Amniotic epithelial cell (primary cell): ENCODE data around the gene SLC6A9.
A peak's percentile ranks its signal among the peaks of the same experiment; 100 is the strongest.

Experiments
- DNase-seq: peaks from one replicate; pipeline ENCODE4 v3.0.0-alpha.2; 2010; ENCODE audit warnings: low read depth

SLC6A9 gene

GRCh38 chr1:44031252-44032169 lies at the start of gene SLC6A9:
SLC6A9 (minus strand) TSS chr1:44031462; CDS start chr1:44024277, 7,185 bp downstream.
- DNase-seq, result peak; percentile 46

GRCh38 chr1:44079566-44079965 lies 48.3 kb upstream of the SLC6A9 start:
- DNase-seq, result no peak

- no peak for DNase-seq
Measured at GRCh38 chr1:44078104-44078503, 46.8 kb upstream of the SLC6A9 start.

DNA sequence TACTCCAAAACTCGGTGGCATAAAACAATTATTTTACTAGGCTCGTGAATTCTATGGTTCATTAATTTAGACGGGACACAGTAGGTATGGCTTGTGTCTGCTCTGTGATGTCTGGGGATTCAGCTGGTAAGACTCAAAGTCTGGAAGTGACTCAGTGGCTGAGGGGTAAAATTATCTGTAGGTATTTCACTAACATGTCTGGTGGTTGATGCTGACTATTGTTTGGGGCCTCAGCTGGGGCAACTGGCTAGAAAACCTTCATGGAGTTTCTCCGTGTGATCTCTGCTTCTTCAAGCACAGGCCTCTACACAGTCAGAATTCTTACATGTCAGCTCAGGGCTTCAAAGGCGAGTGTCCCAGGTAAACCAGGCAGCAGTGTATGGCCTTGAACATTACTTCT lies 46.2 kb upstream of the SLC6A9 start:
- DNase-seq, result peak; percentile 67

DNA sequence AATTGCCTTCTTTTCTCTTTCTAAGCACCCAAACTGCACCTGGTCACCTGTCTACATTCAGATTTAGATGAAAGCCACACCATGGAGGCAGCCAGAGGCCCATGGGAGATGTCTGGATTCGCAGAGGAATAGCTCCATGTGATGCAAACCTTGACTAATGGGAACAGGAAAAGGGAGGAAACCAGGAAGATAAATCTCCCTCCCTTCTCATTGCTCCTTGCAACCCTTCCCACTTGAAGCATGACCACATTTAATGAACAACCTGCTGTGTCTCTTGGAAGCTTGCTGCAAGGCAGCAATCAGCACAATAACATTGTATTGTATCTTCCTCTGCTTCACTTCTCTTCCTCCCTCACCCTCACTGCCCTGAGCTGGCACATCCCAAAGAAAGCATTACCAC lies 44.8 kb upstream of the SLC6A9 start:
- peak; percentile 95 for DNase-seq

GRCh38 chr1:44074415-44074814 lies 43.2 kb upstream of the SLC6A9 start:
- DNase-seq, result no peak

DNA sequence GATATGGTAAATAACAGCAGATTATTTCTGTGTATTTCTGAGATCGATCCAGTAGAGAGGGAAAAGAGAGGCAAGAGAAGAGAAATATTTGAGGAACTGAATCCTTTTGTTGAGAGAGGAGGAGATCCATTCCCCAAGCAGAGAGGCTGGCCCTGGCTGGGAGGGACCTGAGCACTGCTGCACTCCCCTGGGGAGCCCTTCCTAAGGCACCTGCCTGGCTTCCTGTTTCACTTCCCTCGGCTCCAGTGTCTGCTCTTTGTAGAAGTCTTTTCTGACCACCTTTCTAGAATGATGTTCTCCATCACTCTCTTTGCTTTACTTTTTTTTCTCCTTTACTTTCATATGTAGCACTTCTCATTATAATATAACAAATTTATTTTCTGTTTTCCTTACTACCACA lies 42.3 kb upstream of the SLC6A9 start:
- no peak for DNase-seq

DNA sequence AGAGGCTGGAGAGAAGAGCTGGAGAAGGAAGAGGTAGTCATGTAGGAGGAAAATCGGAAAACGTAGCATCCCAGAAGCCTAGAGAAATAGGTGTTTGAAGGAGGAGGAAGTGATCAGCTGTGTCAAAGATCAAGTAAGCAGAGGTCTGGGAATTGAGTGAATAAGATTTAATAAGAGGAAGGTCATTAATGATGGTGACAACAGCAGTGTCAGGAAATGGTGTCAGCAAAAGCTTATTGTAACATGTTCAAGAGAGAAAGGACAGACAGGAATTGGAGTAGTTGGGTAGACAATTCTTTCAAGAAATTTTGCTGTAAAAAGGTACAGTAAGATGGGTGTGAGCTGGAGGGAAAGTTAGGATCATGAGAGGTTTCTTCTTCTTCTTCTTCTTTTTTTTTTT lies 41.6 kb upstream of the SLC6A9 start:
- no peak for DNase-seq

DNA sequence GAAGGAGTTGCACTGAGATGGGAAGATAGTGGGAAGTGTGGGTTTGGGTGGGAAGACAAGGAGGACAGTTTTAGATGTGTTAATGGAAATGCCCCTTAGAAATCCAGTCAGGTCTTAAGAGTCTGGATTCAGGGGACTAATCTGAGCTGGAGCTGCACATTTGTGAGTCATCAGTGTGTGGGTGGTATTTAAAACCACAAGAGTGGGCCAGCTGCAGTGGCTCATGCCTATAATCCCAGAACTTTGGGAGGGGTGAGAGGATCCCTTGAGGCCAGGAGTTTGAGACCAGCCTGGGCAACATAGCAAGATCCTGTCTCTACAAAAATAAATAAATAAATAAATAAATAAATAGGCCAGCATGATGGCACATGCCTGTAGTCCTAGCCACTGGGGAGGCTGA lies 40.9 kb upstream of the SLC6A9 start:
- peak; percentile 94 for DNase-seq

- no peak for DNase-seq
Measured at GRCh38 chr1:44071461-44071860, 40.2 kb upstream of the SLC6A9 start.

- DNase-seq, result peak; percentile 66
Measured at GRCh38 chr1:44068442-44068921, 37.2 kb upstream of the SLC6A9 start.

DNA sequence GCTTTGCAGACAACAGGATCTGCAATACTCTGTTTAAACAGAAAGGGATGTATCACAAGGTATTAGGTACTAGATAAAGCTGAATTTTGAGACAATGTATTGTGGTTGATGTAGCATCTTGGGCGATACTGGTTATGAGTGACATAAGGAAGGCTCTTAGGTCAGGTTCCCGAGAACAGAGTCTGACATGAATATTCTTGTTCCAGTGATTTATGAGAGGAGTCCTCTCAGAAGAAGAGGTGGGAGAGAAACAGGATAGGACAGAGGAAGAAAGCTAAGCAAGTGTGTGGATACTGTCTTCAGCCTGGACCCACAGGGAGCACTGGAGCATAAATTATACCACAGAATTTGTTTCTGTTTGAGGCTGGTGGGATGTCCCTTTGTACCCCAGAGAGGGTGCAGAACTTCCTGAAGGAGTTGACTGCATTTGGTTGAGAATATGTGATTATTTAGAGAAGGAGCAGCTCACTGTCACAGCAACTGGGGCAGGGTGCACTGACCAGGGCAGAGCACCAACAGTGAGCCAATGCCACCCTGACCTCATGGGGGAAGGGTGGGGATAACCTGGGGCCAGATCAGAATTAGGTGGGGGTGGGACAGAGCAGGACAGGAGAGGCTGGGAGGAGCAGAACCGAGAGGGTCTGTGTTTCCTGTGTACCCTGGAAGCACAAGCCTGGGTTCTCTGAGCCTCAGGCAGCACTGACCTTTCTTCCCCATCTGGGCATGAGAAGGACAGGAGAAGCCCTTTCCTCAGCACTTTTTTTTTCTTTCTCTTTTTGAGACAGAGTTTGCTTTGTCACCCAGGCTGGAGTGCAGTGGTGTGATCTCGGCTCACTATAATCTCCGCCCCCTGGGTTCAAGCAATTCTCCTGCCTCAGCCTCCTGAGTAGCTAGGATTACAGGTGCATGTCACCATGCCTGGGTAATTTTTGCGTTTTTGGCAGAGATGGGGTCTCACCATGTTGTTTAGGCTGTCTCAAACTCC lies 36.3 kb upstream of the SLC6A9 start:
- no peak for DNase-seq

- no peak for DNase-seq
Measured at GRCh38 chr1:44062656-44063179, 31.5 kb upstream of the SLC6A9 start.

DNA sequence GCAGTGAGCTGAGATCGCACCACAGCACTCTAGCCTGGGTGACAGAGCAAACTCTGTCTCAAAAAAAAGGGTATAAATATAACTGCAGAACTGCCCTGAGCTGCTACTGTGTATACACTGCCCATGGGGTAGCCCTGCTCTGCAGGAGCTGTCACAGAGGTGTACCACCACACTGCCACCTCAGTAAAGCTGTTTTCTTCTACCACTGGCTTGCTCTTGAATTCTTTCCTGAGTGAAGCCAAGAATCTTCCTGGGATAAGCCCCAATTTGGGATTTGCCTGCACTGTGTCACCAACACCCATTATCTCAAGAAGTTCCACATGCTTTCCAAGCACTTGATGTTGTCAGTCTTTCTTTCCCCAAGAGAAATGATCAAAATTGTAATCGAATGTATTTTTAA lies 30.6 kb upstream of the SLC6A9 start:
- DNase-seq, result no peak

GRCh38 chr1:44060830-44061267 lies 29.6 kb upstream of the SLC6A9 start:
- no peak for DNase-seq

DNA sequence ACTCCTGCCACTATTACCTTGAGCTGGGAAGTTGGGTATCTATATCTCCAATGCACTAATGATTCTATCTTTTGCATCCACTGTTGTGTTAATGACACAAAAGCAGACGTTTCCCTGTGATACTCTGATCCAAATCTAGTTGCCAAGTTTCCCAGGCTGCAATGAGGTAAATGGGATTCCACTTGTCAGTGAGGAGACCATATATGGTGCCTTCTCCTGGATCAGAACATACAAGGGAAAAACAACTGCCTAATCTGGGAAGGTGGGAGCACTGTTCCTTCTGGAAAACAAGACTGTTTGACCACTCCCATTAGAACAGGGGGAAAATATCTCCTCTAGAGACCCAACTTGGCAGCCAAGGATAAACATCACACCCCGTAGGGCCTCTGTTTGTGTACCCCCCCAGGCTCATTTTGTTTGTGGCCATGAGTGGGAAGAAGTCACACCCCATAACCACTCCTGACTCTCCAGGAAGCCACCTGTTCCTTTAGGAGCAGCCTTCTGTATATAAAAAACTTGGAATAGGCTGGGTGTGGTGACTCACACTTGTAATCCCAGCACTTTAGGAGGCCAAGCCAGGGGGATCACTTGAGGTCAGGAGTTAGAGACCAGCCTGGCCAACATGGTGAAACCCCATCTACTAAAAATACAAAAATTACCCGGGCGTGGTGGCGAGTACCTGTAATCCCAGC lies 28.5 kb upstream of the SLC6A9 start:
- no peak for DNase-seq

DNA sequence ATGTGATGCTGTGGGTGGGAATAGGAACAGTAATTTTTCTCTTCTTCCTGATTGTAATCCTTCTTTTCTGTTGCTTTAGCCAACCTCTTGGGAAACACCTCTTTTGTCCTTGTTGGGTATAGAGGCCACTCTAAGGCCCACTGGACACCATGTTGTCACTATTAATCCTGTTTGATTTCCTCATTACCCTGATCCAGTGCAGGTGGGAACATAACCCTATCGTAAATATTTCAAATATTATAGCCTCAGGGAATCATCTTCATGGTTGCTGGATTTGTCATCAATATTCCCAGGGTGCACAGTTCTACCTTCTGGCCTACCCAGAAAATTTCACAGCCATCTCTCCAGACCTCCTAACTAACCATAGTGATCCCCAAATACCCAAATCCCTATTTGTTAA lies 27.9 kb upstream of the SLC6A9 start:
- no peak for DNase-seq

- DNase-seq, result no peak
Measured at GRCh38 chr1:44057293-44057692, 26.0 kb upstream of the SLC6A9 start.

DNA sequence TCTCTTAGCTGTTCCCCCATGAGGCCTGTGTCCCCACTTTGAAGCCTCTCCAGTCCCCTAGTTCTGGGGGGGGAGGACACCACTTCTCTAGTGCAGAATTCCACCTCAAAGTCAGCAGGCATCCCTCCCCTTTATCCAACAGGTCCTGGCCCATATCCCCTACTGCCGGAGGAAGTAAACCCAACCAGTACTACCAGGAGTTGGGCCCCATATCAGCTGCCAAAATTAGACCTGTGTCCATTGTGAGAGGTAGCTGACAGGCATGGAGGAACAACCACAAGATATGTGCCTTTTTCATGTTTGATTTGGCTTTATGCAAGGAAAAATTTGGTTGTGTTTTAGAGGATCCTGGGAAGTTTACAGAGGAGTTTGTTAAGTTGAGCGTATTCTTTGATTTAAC lies 22.1 kb upstream of the SLC6A9 start:
- DNase-seq, result no peak

DNA sequence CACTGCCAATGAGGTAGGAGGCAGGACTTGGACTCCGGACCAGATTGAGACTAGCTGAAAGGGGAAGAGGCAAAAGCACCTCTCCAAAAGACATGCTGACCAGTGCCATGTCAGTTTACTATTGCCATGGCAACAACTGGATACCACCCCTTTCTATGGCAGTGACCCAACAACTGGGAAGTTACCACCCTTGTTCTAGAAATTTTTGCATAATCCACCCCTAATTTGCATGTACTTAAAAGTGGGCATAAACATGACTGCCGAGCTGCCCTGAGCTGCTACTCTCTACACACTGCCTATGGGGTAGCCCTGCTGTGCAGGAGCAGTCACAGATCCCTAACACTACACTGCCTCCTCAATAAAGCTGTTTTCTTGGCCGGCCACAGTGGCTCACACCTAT lies 19.0 kb upstream of the SLC6A9 start:
- no peak for DNase-seq

GRCh38 chr1:44049839-44050238 lies 18.6 kb upstream of the SLC6A9 start:
- DNase-seq, result peak; percentile 94
